WI38 (cell line): ENCODE measurements around the gene PSD.

Source experiments
- H3K4me3 ChIP-seq: 2 replicates; pipeline ENCODE4 v1.5.1; 2011; ENCODE audit warnings: low read depth, mild to moderate bottlenecking, control low read depth, low read length
- CTCF ChIP-seq: IDR thresholded peaks from 2 replicates; pipeline ENCODE4 v1.5.1; 2012; ENCODE audit warnings: low read depth, mild to moderate bottlenecking, control low read depth, low read length

The PSD gene

DNA sequence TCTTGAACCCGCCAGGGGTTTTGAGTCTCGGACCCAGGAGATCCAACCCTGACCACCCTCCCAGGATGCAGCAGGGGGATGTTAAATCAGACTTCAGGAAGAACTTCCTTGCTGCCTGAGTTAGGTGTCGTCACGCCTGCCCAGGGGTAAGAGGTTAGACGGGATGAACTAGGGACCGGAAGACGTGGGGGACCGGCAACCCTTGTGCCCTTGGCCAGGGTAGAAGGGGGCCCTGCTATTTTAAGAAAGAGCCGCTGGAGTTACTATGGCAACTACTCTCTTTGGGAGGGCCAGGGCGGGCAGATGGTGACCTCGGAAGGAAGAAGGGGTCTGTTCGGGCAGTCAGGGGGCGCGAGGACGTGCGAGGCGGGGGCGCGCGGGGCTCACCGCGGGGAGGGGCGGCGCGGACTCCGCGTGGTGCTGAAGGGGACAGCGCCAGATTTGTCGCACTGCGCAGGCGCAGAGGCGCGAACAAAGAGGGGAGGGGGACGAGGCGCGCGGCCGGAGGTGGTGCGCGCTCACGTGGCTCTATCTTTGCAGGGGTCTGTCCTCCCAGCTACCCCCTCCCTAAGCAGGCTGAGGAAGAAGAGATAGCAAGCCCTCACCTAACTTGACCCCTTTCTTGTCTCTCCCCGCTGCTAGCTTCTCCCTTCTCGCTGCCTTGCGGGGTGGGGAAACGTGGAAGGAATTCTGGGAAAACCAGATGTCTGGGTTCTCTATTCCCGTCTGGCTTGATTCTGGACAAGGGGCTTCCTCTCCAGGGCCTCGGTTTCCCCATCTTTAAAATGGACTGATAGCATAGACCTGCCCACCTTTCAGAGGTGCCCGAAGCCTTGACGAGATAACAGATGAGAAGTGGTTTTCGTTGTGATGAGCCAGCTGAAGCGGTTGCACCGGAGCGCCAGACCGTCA, 940 bp upstream of the PSD start:
- no peak for TF ChIP-seq CTCF
- H3K4me3 ChIP-seq: peak overlapping the region; percentile 90

DNA sequence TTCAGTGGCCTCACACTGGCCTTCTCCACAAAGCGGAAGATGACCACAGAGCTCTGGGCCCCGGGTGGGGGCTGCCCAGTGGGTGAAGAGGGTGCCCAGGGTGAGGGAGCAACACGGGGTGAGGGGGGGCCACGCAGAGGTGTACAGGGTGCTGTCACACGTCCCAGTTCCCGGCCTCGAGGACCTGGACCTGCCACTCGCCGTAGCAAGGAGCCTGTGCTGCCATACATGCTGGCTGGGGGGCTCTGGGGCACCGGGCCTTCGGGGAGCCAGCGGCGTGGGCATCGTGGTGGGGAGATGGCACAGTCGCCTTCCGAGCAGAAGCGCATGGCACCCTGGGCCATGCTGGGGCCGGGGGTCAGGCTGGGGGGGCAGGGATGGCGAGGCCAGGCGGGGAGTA, 1.9 kb downstream of the PSD start:
- H3K4me3 ChIP-seq: no peak overlapping the region
- no peak for TF ChIP-seq CTCF

GRCh38 chr10:102416283-102416682, 2.3 kb downstream of the PSD start:
- no peak for TF ChIP-seq CTCF
- no peak overlapping the region for H3K4me3 ChIP-seq

GRCh38 chr10:102414749-102415148, 3.8 kb downstream of the PSD start:
- H3K4me3 ChIP-seq: no peak overlapping the region
- no peak for TF ChIP-seq CTCF

DNA sequence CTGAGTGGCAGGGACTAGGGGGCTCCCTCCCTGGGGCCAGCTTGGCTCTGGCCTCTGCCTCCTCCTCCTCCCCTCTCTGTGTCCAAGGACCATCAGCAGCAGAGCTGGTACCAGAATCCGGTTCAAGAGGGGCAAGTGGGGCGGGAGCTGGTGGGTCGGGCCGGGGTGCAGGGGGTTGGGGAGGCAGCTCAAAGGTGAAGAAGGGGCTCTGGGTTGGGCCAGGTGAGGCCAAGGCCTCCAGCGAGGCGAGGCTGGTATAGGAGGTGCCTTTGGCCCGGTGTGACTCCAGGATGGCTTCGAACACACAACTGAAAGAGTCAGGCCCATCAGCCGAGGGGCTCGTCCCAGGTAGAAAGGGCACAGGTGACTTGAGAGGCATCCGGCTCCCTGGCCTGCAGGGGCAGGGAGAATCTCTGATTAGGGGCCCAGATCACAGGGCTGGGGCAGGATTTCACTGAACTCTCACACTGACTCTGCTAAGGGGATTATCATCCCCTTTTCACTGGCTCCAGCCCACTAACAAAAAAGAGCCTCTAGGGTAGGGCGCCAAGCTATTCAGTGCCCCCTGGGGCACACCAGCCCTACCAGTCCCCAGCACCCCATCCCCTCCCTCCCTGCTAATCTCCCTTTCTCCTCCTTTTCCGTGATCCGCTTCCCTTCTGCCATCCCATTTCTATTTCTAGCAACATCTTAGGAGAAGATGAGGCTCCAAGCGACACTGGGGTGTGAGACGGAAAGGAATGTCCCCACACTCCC, 4.6 kb downstream of the PSD start:
- no peak for TF ChIP-seq CTCF
- no peak overlapping the region for H3K4me3 ChIP-seq

- no peak overlapping the region for H3K4me3 ChIP-seq
- TF ChIP-seq CTCF: no peak
Measured at GRCh38 chr10:102413053-102413705, 5.4 kb downstream of the PSD start.
